K562 (cell line): ENCODE results near the gene RGS7. TPM values are rescaled to one million over a fixed set of nuclear protein-coding genes. Genes with fewer than 3 reads are reported as not detected.

ENCODE experiments used
- ATAC-seq: fragments of 200-7000 bp; cut with Tn5 transposase; 3 replicates; pipeline ENCODE4 v1.9.1; 2020; ENCODE audit warnings: moderate library complexity
- BruUV-seq: library from RNA; stranded (reverse); fragments of 400-500 nt; replicated peaks from 2 replicates; lab custom pipeline; 2021; lab: Mats Ljungman, UMichigan
- CTCF ChIA-PET: fragments of 300-600 bp; formaldehyde crosslinking; extraction: SDS; loops from one replicate; lab custom pipeline; 2021; ENCODE audit warnings: low intra/inter-chr PET ratio; lab: Yijun Ruan, JAX
- POLR2A ChIA-PET: fragments of 300-600, 350-650 bp; sonication (Branson Sonifier 250); formaldehyde crosslinking; extraction: SDS; loops from one replicate; lab custom pipeline; 2021; ENCODE audit warnings: antibody characterized with exemption, inconsistent platforms; lab: Yijun Ruan, JAX
- DNase-seq, 4 experiments: peaks; one replicate each; pipeline versions ENCODE4 v3.0.0 to v3.0.0-alpha.2; 2011 to 2018; ENCODE audit warnings: low spot score in 3 of 4, mixed read lengths in 3 of 4; ENCODE audit errors: extremely low read depth in 1 of 4
- FAIRE-seq: peaks from 2 replicates; lab custom pipeline; 2011; peaks lifted over from hg19 to GRCh38; lab: Jason Lieb, UNC
- H2AFZ ChIP-seq: 2 replicates; pipeline ENCODE4 v1.6.0; 2011; ENCODE audit warnings: low read depth, low read length, control low read depth, inconsistent platforms
- H3K27ac ChIP-seq: fragments of 200-600 bp; 3 replicates; pipeline ENCODE4 v1.8.0; 2011; ENCODE audit warnings: low read depth, mild to moderate bottlenecking, control low read depth, inconsistent platforms, low read length, moderate library complexity, mixed read lengths; ENCODE audit errors: extremely low read depth
- H3K27me3 ChIP-seq, 2 experiments: fragments of 300-600 bp in 1 of 2; 2 replicates in 1 of 2; 3 replicates in 1 of 2; pipeline versions ENCODE4 v1.6.0 to v1.8.0; 2011; ENCODE audit warnings: inconsistent platforms in 2 of 2, low read length in 2 of 2, mild to moderate bottlenecking in 1 of 2, mixed read lengths in 1 of 2, moderate library complexity in 1 of 2; ENCODE audit not compliant: control insufficient read depth in 2 of 2, insufficient read depth in 2 of 2
- H3K36me3 ChIP-seq: fragments of 300-600 bp; 3 replicates; pipeline ENCODE4 v1.8.0; 2011; ENCODE audit warnings: mild to moderate bottlenecking, low read length, inconsistent platforms; ENCODE audit not compliant: control insufficient read depth, insufficient read depth
- H3K4me1 ChIP-seq, 2 experiments: fragments of 200-600 bp in 1 of 2; replicated peaks in 1 of 2; 2 replicates in 1 of 2; 3 replicates in 1 of 2; pipeline versions ENCODE4 v1.5.1 to v1.8.0; 2011; ENCODE audit warnings: inconsistent platforms in 2 of 2, low read length in 2 of 2, mild to moderate bottlenecking in 1 of 2, mixed read lengths in 1 of 2, moderate library complexity in 1 of 2; ENCODE audit not compliant: control insufficient read depth in 2 of 2, insufficient read depth in 2 of 2
- H3K4me2 ChIP-seq: 2 replicates; pipeline ENCODE4 v1.6.1; 2011; ENCODE audit warnings: low read length, control low read depth, inconsistent platforms, mixed read lengths; ENCODE audit not compliant: insufficient read depth
- H3K4me3 ChIP-seq: fragments of 200-600 bp; sonication (generic), shearing (Covaris generic); 2 replicates; pipeline ENCODE4 v1.5.1; 2016; ENCODE audit warnings: control low read depth, inconsistent platforms
- H3K79me2 ChIP-seq: fragments of 200-600 bp; 3 replicates; pipeline ENCODE4 v1.8.0; 2011; ENCODE audit warnings: low read length, inconsistent platforms; ENCODE audit not compliant: control insufficient read depth, insufficient read depth
- H3K9ac ChIP-seq, 2 experiments: 2 replicates each; pipeline versions ENCODE4 v1.6.0 to v1.6.1; 2011; ENCODE audit warnings: low read depth in 2 of 2, low read length in 2 of 2, control low read depth in 1 of 2, inconsistent platforms in 1 of 2, mild to moderate bottlenecking in 1 of 2, mixed read lengths in 1 of 2; ENCODE audit not compliant: insufficient read depth in 1 of 2
- H3K9me1 ChIP-seq: one replicate; pipeline ENCODE4 v1.6.0; 2011; ENCODE audit warnings: inconsistent platforms, mild to moderate bottlenecking, low read length, moderate library complexity; ENCODE audit not compliant: control insufficient read depth, insufficient read depth
- H3K9me3 ChIP-seq: replicated peaks from 2 replicates; pipeline ENCODE4 v1.5.1; 2011; ENCODE audit warnings: low read depth, low read length, inconsistent platforms; ENCODE audit not compliant: control insufficient read depth, insufficient read depth
- H4K20me1 ChIP-seq: replicated peaks from 2 replicates; pipeline ENCODE4 v1.6.1; 2011; ENCODE audit warnings: low read length, inconsistent platforms, mixed read lengths; ENCODE audit not compliant: control insufficient read depth, insufficient read depth
- BRD9 ChIP-seq: fragments of 450-650 bp; IDR thresholded peaks from 2 replicates; pipeline ENCODE4 v1.6.1; 2018; ENCODE audit warnings: low read depth; ENCODE audit not compliant: partially characterized antibody
- HMGN3 ChIP-seq: IDR thresholded peaks from 2 replicates; pipeline ENCODE4 v1.6.1; 2011; ENCODE audit warnings: borderline replicate concordance, low read depth, mild to moderate bottlenecking, mixed read lengths, low read length; ENCODE audit not compliant: insufficient read length; ENCODE audit errors: extremely low read depth
- MTA3 ChIP-seq: fragments of 450-650 bp; formaldehyde crosslinking; IDR thresholded peaks from 2 replicates; pipeline ENCODE4 v1.6.1; 2017; ENCODE audit warnings: mild to moderate bottlenecking, borderline replicate concordance
- MYBL2 ChIP-seq, 2 experiments: fragments of 450-650 bp in 1 of 2; sonication (generic) in 1 of 2; formaldehyde crosslinking in 1 of 2; IDR thresholded peaks; 2 replicates each; pipeline versions ENCODE4 v1.6.1 to v1.8.1; 2017 to 2022; ENCODE audit warnings: borderline replicate concordance in 1 of 2, inconsistent platforms in 1 of 2, low read depth in 1 of 2, mild to moderate bottlenecking in 1 of 2, missing genetic modification reagents in 1 of 2, moderate library complexity in 1 of 2
- PYGO2 ChIP-seq: fragments of 450-650 bp; IDR thresholded peaks from 2 replicates; pipeline ENCODE4 v1.6.1; 2016; ENCODE audit warnings: mild to moderate bottlenecking, missing genetic modification characterization, moderate library complexity, missing compliant biosample characterization
- SIX5 ChIP-seq, 2 experiments: IDR thresholded peaks; 2 replicates each; pipeline ENCODE4 v1.6.1; 2011; ENCODE audit warnings: low read length in 2 of 2, borderline replicate concordance in 1 of 2, low read depth in 1 of 2, mild to moderate bottlenecking in 1 of 2, moderate library complexity in 1 of 2; ENCODE audit not compliant: insufficient read depth in 1 of 2
- TARDBP ChIP-seq: fragments of 450-650 bp; IDR thresholded peaks from 2 replicates; pipeline ENCODE4 v1.6.1; 2016
- YBX1 ChIP-seq: fragments of 450-650 bp; IDR thresholded peaks from 2 replicates; pipeline ENCODE4 v1.7.1; 2016; ENCODE audit warnings: mild to moderate bottlenecking
- ZNF778 ChIP-seq: fragments of 450-650 bp; formaldehyde crosslinking; IDR thresholded peaks from 2 replicates; pipeline ENCODE4 v1.4.0; 2020; ENCODE audit warnings: mild to moderate bottlenecking, moderate library complexity
- ZNF780A ChIP-seq: fragments of 250-450 bp; sonication (Bioruptor Pico); IDR thresholded peaks from 2 replicates; pipeline ENCODE4 v1.5.0; 2021; ENCODE audit warnings: mild to moderate bottlenecking
- ZZZ3 ChIP-seq: fragments of 450-650 bp; IDR thresholded peaks from 2 replicates; pipeline ENCODE4 v1.6.1; 2016; ENCODE audit warnings: antibody characterized with exemption, mild to moderate bottlenecking, moderate library complexity
- WGBS: fragments of 100-300 bp; shearing (Covaris generic); methylation state at CpG from one replicate; pipeline ENCODE4 v1.1.6; 2016; ENCODE audit warnings: low coverage, mixed read lengths; ENCODE audit not compliant: insufficient coverage; ENCODE audit errors: missing lambda C conversion rate; 5-methylcytosine and 5-hydroxymethylcytosine counted together
- in situ Hi-C: fragments of 300-500 bp; cut with MboI; formaldehyde crosslinking; loops from 4 replicates; pipeline ENCODE4 v1.15.0; 2018; ENCODE audit warnings: inconsistent platforms, mixed read lengths
- intact Hi-C: fragments of 100-400 bp; cut with micrococcal nuclease; formaldehyde crosslinking; loops from 2 replicates; pipeline ENCODE4 v1.14.2; 2022
- polyA plus RNA-seq, 8 experiments: library from polyadenylated mRNA; depleted of rRNA in 4 of 8; stranded (reverse) in 5 of 8; unstranded in 3 of 8; fragments of >200 nt; fragmentation: Nextera tagmentation in 2 of 8; fragmentation: Illumina TruSeq in 1 of 8; extraction: Ambion mirVana in 2 of 8; extraction: Trizol in 1 of 8; gene quantifications; 2 replicates each; pipeline versions ENCODE4 v1.2.1 to v1.2.3, GENCODE V29; 2011 to 2014; ENCODE audit warnings: inconsistent platforms in 1 of 8, missing spikeins in 1 of 8
- total RNA-seq, 7 experiments: library from RNA; depleted of rRNA in 6 of 7; stranded (reverse); fragments of >200 nt in 6 of 7; fragmentation: Illumina TruSeq in 2 of 7; extraction: Trizol in 2 of 7; gene quantifications; 2 replicates each; pipeline versions ENCODE4 v1.2.1 to v1.2.3, GENCODE V29; 2011 to 2021; ENCODE audit warnings: low replicate concordance in 1 of 7
- TF ChIP-seq, protein P1 (sequence below): fragments of 450-650 bp; formaldehyde crosslinking; IDR thresholded peaks from 2 replicates; pipeline ENCODE4 v1.4.0; 2020; ENCODE audit warnings: mild to moderate bottlenecking, mixed read lengths
- TF ChIP-seq, protein P2 (sequence below): fragments of 200-800 bp; sonication (Bioruptor generic); IDR thresholded peaks from 2 replicates; pipeline ENCODE4 v1.6.1; 2016; ENCODE audit warnings: missing genetic modification characterization, missing compliant biosample characterization

Gene RGS7
- total and polyA plus RNA-seq, 9 of the 15 experiments (the other 6 are each of a cell fraction or from before 2014, with no cell fraction given) = not detected

DNA sequence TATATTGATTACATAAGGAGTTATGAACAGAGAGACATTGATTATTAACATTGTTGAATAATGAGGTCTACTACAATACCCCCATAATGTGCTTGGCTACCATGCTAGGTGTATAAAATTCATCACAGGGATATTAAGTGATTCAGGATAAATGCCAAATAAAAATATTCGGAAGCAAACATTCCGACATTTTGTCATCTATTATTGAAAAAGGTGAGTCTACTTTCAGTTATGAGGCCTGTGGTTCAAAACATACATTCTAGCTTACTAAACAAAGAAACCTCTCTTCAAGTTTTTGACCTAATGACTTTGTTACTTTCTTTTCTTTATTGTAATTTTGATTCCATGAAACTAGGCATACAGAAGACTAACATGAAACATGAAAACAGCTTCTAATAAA, 554.7 kb downstream of the RGS7 start (continued):
- no peak for TF ChIP-seq ZNF778 (CRISPR knock-in tag)
- TF ChIP-seq, protein P1, sequence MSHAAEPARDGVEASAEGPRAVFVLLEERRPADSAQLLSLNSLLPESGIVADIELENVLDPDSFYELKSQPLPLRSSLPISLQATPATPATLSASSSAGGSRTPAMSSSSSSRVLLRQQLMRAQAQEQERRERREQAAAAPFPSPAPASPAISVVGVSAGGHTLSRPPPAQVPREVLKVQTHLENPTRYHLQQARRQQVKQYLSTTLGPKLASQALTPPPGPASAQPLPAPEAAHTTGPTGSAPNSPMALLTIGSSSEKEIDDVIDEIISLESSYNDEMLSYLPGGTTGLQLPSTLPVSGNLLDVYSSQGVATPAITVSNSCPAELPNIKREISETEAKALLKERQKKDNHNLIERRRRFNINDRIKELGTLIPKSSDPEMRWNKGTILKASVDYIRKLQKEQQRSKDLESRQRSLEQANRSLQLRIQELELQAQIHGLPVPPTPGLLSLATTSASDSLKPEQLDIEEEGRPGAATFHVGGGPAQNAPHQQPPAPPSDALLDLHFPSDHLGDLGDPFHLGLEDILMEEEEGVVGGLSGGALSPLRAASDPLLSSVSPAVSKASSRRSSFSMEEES (CRISPR knock-in tag) = no peak
- TF ChIP-seq MTA3 = no peak
- TF ChIP-seq ZZZ3 = no peak
- TF ChIP-seq YBX1 = no peak
- TF ChIP-seq MYBL2 (IDR thresholded peaks at IDR 0.05; ENCODE audit: low read depth) = no peak
- TF ChIP-seq MYBL2 (CRISPR knock-in tag; IDR thresholded peaks at IDR 0.05; ENCODE audit: borderline replicate concordance) = no peak
- TF ChIP-seq ZNF780A (CRISPR knock-in tag) = no peak
- no peak for TF ChIP-seq TARDBP

DNA sequence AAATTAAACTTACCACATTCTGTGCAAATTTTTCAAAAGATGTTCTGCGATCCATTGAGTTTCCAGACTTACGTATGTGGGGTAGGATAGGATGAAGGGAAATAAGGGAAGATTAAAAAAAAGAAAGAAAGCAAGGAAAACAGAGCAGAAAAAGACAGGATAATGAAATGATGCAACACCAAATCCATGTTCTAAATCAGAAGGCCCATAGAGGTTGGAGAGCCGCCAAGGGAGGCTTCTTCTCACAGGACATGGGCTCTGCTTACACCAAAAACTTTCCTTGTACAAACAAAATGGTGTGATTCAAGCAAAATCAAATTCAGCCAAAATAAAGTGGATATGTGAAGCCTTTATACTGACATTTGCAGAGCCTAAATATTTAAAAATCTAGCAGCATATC, 555.6 kb downstream of the RGS7 start:
- no TSS peak for BruUV-seq
- Histone ChIP-seq H4K20me1 (no peaks in the 10 kb centered on the region), H3K27ac (no peak overlapping the region), H3K9me1 (no peaks in the 10 kb centered on the region), H3K79me2 (no peaks in the 10 kb centered on the region), H3K4me3 (no peak overlapping the region), H3K9me3 (no peaks in the 10 kb centered on the region), H3K4me1 (no peaks in the 10 kb centered on the region), H3K9ac (no peak overlapping the region), H3K4me2 (no peak overlapping the region), H2AFZ (no peak overlapping the region), H3K36me3 (no peaks in the 10 kb centered on the region), H3K27me3 (no peaks in the 10 kb centered on the region)
- ATAC-seq (no peak), FAIRE-seq (no peak), DNase-seq (no peak)
- CTCF ChIA-PET = no interaction called here
- WGBS = 2% methylated on average over 3 of the region's 3 CpGs
- no peak for TF ChIP-seq BRD9
- no peak for TF ChIP-seq HMGN3
- TF ChIP-seq, protein P2, sequence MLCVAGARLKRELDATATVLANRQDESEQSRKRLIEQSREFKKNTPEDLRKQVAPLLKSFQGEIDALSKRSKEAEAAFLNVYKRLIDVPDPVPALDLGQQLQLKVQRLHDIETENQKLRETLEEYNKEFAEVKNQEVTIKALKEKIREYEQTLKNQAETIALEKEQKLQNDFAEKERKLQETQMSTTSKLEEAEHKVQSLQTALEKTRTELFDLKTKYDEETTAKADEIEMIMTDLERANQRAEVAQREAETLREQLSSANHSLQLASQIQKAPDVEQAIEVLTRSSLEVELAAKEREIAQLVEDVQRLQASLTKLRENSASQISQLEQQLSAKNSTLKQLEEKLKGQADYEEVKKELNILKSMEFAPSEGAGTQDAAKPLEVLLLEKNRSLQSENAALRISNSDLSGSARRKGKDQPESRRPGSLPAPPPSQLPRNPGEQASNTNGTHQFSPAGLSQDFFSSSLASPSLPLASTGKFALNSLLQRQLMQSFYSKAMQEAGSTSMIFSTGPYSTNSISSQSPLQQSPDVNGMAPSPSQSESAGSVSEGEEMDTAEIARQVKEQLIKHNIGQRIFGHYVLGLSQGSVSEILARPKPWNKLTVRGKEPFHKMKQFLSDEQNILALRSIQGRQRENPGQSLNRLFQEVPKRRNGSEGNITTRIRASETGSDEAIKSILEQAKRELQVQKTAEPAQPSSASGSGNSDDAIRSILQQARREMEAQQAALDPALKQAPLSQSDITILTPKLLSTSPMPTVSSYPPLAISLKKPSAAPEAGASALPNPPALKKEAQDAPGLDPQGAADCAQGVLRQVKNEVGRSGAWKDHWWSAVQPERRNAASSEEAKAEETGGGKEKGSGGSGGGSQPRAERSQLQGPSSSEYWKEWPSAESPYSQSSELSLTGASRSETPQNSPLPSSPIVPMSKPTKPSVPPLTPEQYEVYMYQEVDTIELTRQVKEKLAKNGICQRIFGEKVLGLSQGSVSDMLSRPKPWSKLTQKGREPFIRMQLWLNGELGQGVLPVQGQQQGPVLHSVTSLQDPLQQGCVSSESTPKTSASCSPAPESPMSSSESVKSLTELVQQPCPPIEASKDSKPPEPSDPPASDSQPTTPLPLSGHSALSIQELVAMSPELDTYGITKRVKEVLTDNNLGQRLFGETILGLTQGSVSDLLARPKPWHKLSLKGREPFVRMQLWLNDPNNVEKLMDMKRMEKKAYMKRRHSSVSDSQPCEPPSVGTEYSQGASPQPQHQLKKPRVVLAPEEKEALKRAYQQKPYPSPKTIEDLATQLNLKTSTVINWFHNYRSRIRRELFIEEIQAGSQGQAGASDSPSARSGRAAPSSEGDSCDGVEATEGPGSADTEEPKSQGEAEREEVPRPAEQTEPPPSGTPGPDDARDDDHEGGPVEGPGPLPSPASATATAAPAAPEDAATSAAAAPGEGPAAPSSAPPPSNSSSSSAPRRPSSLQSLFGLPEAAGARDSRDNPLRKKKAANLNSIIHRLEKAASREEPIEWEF (CRISPR knock-in tag) = no peak
- TF ChIP-seq PYGO2 (tag) = no peak
- TF ChIP-seq SIX5 (IDR thresholded peaks at IDR 0.05; ENCODE audit: borderline replicate concordance in 1 of 2, insufficient read depth in 1 of 2, low read depth in 1 of 2, low read length in 2 of 2) = no peak
- in situ Hi-C loops (no loop called here), intact Hi-C loops (no loop called here)
- POLR2A ChIA-PET = no interaction called here
